ENCODE results near the gene MARCHF3. TPM values are rescaled to one million over a fixed set of nuclear protein-coding genes. Genes with fewer than 3 reads are reported as not detected.
"Not testable (repeated sequence)": the region's sequence is repeated elsewhere in the genome, so short reads cannot be mapped to it uniquely, and the experiment has no call there.

The MARCHF3 gene
- total RNA-seq, 4 donors from 2014 or later: 1.7 to 13.9 (median 2.5) TPM

DNA sequence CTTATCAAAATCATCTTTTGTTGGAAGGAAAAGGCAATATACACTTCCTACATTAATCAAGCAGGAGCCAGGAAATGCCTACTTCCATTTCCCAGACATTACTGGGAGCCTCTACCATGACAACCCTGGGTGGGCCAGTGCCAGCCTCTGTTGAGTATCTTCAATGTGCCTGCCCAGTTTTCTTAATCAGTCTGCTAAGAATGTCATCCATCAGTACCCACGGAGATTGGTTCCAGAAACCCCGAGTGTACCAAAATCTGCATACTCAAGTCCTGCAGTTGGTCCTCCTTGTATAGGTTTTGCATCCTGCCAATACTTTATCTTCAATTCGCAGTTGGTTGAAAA, 82.4 kb downstream of the MARCHF3 start:
- TF ChIP-seq POLR2A (IDR thresholded peaks at IDR 0.05; ENCODE audit: low read depth) (no peak), POLR2AphosphoS5 (IDR thresholded peaks at IDR 0.05) (no peak), EP300 (IDR thresholded peaks at IDR 0.05) (no peak)
- TF ChIP-seq, protein P1, sequence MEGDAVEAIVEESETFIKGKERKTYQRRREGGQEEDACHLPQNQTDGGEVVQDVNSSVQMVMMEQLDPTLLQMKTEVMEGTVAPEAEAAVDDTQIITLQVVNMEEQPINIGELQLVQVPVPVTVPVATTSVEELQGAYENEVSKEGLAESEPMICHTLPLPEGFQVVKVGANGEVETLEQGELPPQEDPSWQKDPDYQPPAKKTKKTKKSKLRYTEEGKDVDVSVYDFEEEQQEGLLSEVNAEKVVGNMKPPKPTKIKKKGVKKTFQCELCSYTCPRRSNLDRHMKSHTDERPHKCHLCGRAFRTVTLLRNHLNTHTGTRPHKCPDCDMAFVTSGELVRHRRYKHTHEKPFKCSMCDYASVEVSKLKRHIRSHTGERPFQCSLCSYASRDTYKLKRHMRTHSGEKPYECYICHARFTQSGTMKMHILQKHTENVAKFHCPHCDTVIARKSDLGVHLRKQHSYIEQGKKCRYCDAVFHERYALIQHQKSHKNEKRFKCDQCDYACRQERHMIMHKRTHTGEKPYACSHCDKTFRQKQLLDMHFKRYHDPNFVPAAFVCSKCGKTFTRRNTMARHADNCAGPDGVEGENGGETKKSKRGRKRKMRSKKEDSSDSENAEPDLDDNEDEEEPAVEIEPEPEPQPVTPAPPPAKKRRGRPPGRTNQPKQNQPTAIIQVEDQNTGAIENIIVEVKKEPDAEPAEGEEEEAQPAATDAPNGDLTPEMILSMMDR (IDR thresholded peaks at IDR 0.05): no peak
- H3K9me3 ChIP-seq: no peaks in the 10 kb centered on the region
- 87% methylated on average over 3 of the region's 3 CpGs for WGBS
- no peaks in the 10 kb centered on the region for H3K27me3 ChIP-seq
- H3K4me3 ChIP-seq: no peak overlapping the region
- H3K36me3 ChIP-seq: no peaks in the 10 kb centered on the region
- H3K4me1 ChIP-seq: peaks cover 0 to 16% (median 0%) of the 10 kb centered on the region in 4 donors
- no peak for DNase-seq (ENCODE audit: extremely low spot score)
- no peak overlapping the region for H3K27ac ChIP-seq (replicated peaks in 1 of 4)
- intact Hi-C loops (cut with DNase I): no loop called here

DNA sequence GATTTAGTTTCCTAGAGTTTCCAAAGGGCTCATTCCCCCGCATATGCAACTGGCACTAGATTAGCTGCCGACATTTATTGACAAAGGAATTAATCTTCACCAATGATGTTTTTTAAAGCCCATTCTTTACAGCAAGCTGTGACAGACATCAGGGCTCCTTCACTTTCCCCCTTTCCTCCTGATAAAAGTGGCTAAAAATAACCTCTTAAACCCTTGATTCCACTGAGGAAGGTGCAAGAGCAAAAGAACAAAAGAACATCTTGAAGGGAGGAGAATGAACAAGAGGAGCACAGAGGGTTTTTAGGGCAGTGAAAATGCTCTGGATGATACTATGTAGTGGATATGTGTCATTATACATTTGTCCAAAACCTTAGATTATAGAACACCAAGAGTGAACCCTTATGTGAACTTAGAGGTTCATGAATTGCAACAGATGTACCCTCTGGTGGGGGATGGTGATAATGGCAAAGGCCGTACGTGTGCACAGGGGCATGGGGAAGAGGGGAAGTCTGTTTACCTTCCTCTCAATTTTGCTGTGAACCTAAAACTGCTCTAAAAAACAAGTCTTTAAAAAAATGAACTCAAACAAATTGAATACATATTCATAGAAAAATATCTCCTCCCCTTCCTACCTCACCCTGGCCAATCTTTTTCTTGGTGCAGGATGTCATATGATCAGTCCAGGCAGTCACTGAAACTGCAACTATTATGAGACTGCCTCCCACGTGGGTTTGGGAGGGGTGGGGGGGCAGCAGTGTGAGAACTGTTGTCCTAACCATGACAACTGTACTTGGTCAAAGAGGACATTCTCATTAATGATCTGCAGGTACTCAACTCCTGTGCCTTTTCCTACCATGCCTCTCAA, 83.0 kb downstream of the MARCHF3 start:
- intact Hi-C loops (cut with DNase I): no loop called here
- Histone ChIP-seq H3K27ac (replicated peaks in 1 of 4) (no peak overlapping the region), H3K9me3 (no peaks in the 10 kb centered on the region), H3K27me3 (no peaks in the 10 kb centered on the region), H3K36me3 (no peaks in the 10 kb centered on the region), H3K4me3 (no peak overlapping the region), H3K4me1 (peaks cover 0 to 16% (median 0%) of the 10 kb centered on the region in 4 donors)
- TF ChIP-seq EP300 (IDR thresholded peaks at IDR 0.05): no peak
- TF ChIP-seq, protein P1 (IDR thresholded peaks at IDR 0.05): no peak
- no peak for TF ChIP-seq POLR2A (IDR thresholded peaks at IDR 0.05; ENCODE audit: low read depth)
- TF ChIP-seq POLR2AphosphoS5 (IDR thresholded peaks at IDR 0.05): no peak
- WGBS: 67% methylated on average over 5 of the region's 5 CpGs
- DNase-seq (ENCODE audit: extremely low spot score): no peak

DNA sequence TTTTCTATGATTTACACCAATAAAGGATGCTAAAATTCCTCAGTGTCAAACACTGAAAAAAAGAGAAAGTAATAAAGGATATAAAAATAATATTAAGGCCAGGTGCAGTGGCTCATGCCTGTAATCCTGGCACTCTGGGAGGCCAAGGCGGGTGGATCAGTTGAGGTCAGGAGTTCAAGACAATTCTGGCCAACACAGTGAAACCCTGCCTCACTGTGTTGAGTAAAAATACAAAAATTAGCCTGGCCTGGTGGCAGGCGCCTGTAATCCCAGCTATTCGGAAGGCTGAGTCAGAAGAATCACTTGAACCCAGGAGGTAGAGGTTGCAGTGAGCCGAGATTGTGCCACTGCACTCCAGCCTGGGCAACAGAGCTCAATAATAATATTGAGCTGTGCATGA, 87.5 kb downstream of the MARCHF3 start:
- intact Hi-C loops (cut with DNase I); H3K27ac ChIP-seq (replicated peaks in 1 of 4); H3K9me3 ChIP-seq; H3K27me3 ChIP-seq; DNase-seq (ENCODE audit: extremely low spot score); H3K4me3 ChIP-seq; H3K36me3 ChIP-seq: not testable (repeated sequence)
- peaks cover 0 to 16% (median 0%) of the 10 kb centered on the region in 4 donors for H3K4me1 ChIP-seq
- 88% methylated on average over 4 of the region's 4 CpGs for WGBS

DNA sequence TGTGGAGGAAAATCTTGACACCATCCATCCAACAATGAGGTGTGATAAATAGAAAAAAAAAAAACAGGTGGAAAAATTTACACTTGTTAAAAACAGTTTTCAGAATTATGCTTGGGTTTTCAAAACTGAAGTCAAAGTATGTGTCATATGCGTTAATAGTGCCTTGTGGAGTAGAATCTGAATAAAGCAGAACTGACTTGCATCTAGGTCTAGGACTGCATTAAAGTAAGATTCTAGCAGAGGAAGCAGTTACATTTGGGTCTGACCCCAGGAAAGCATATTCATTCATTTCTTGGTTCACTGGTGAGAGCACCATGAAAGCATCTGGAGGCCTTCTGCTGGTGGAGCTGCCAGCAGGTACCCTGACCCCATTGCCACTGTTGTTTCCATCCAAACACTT, 89.0 kb downstream of the MARCHF3 start:
- Histone ChIP-seq H3K4me3 (no peak overlapping the region), H3K27ac (replicated peaks in 1 of 4) (no peak overlapping the region), H3K4me1 (peaks cover 0 to 14% (median 0%) of the 10 kb centered on the region in 4 donors), H3K9me3 (no peaks in the 10 kb centered on the region), H3K36me3 (no peaks in the 10 kb centered on the region), H3K27me3 (no peaks in the 10 kb centered on the region)
- DNase-seq (ENCODE audit: extremely low spot score): no peak
- TF ChIP-seq POLR2AphosphoS5 (IDR thresholded peaks at IDR 0.05) (no peak), EP300 (IDR thresholded peaks at IDR 0.05) (no peak), POLR2A (IDR thresholded peaks at IDR 0.05; ENCODE audit: low read depth) (no peak)
- TF ChIP-seq, protein P1 (IDR thresholded peaks at IDR 0.05): no peak
- intact Hi-C loops (cut with DNase I): no loop called here
- WGBS: 100% methylated on average over 1 of the region's 1 CpG

DNA sequence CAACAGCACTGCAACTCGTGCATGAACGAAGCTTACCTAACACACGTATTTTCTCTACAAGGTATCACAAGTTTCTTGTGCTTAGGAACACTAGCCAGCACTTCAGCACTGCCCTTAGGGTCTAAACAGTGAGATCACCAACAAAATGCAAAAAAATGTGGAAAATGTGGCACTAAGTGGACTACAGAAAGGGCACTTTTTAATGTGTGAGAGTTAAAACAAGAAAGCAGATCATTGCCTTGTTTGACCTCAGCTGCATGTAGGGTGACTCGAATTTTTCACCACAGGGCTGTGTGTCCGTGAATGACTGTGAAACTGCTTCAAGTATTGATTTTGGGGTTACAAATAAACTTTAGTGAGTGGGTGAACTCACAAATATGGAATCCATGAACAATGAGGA, 90.5 kb downstream of the MARCHF3 start:
- H3K9me3 ChIP-seq: no peaks in the 10 kb centered on the region
- H3K27ac ChIP-seq (replicated peaks in 1 of 4): no peak overlapping the region
- H3K27me3 ChIP-seq: no peaks in the 10 kb centered on the region
- H3K4me1 ChIP-seq: peaks cover 0 to 14% (median 0%) of the 10 kb centered on the region in 4 donors
- 94% methylated on average over 5 of the region's 5 CpGs for WGBS
- H3K36me3 ChIP-seq: no peaks in the 10 kb centered on the region
- intact Hi-C loops (cut with DNase I): no loop called here
- DNase-seq (ENCODE audit: extremely low spot score): no peak
- TF ChIP-seq POLR2A (IDR thresholded peaks at IDR 0.05; ENCODE audit: low read depth) (no peak), EP300 (IDR thresholded peaks at IDR 0.05) (no peak), POLR2AphosphoS5 (IDR thresholded peaks at IDR 0.05) (no peak)
- TF ChIP-seq, protein P1 (IDR thresholded peaks at IDR 0.05): no peak
- H3K4me3 ChIP-seq: no peak overlapping the region

Data from esophagus muscularis mucosa (tissue), 4 donors.